ENCODE measurements around the gene SLC6A2.

GRCh38 chr16:55665511-55665910 is 9.7 kb downstream of the SLC6A2 start:
- TF ChIP-seq MAX (IDR thresholded peaks at IDR 0.05) (no peak), USF1 (IDR thresholded peaks at IDR 0.05) (no peak), RAD21 (IDR thresholded peaks at IDR 0.05; ENCODE audit: low read depth) (no peak), TAF1 (IDR thresholded peaks at IDR 0.05; ENCODE audit: low read depth) (no peak), REST (IDR thresholded peaks at IDR 0.05; ENCODE audit: low read depth) (no peak), TEAD4 (IDR thresholded peaks at IDR 0.05) (no peak), ZBTB7A (IDR thresholded peaks at IDR 0.05; ENCODE audit: low read depth) (no peak), YY1 (IDR thresholded peaks at IDR 0.05; ENCODE audit: low read depth) (no peak)
